Pancreas (tissue), 10 donors: ENCODE data around the gene EDDM13. TPM values are rescaled to one million over a fixed set of nuclear protein-coding genes. Genes with fewer than 3 reads are reported as not detected.

Source experiments
- ATAC-seq, 4 donors: fragments of 200-7000 bp; cut with Tn5 transposase; one replicate each; pipeline versions ENCODE4 v1.8.0 to v1.9.1; 2020; ENCODE audit warnings: mild to moderate bottlenecking in 4 of 4, moderate library complexity in 4 of 4
- DNase-seq, 6 donors: peaks; one replicate each; pipeline ENCODE4 v3.0.0-alpha.2; 2020
- FAIRE-seq: peaks from 2 replicates; lab custom pipeline; 2012; peaks lifted over from hg19 to GRCh38; lab: Jason Lieb, UNC
- H3K27ac ChIP-seq, 4 donors: fragments of 200-600 bp; sonication (generic); 1 replicate in 3 of 4; 2 replicates in 1 of 4; pipeline versions ENCODE4 v1.5.0 to v1.8.0; 2020
- H3K27me3 ChIP-seq, 4 donors: fragments of 200-600 bp; one replicate each; pipeline ENCODE4 v1.8.0; 2021
- H3K36me3 ChIP-seq, 3 donors: fragments of 200-600 bp; sonication (generic) in 1 of 3; one replicate each; pipeline versions ENCODE4 v1.5.0 to v1.8.0; 2020 to 2021
- H3K4me1 ChIP-seq, 3 donors: fragments of 200-600 bp; one replicate each; pipeline ENCODE4 v1.8.0; 2021
- H3K4me3 ChIP-seq, 4 donors: fragments of 200-600 bp; sonication (generic) in 2 of 4; one replicate each; pipeline versions ENCODE4 v1.5.0 to v1.8.0; 2020 to 2021
- H3K9me3 ChIP-seq, 4 donors: fragments of 200-600 bp; one replicate each; pipeline ENCODE4 v1.8.0; 2021
- WGBS, 2 donors: extraction: QIAGEN DNeasy Blood & Tissue Kit; methylation state at CpG; one replicate each; pipeline ENCODE4 v1.1.7; 2013; 5-methylcytosine and 5-hydroxymethylcytosine counted together
- intact Hi-C, 3 donors: fragments of 100-400 bp; cut with DNase I; formaldehyde crosslinking; loops; one replicate each; pipeline versions ENCODE4 v1.11.1 to v1.14.2; 2022
- polyA plus RNA-seq, 2 donors: library from polyadenylated mRNA; stranded (reverse); fragments of 200-250 nt; gene quantifications; one replicate each; pipeline ENCODE4 v1.2.3, GENCODE V29; 2013
- total RNA-seq, 6 donors: library from RNA; stranded (reverse); fragmentation: NEBNext Ultra II Directional in 4 of 6; extraction: Animal tissue kit (Norgen Biotek cat#: 25700) in 4 of 6; gene quantifications; one replicate each; pipeline versions ENCODE4 v1.2.1 to v1.2.4, GENCODE V29; 2021 to 2023
- TF ChIP-seq, protein P1 (sequence below), 4 donors: fragments of 200-600 bp; sonication (generic) in 3 of 4; IDR thresholded peaks; one replicate each; pipeline versions ENCODE4 v1.5.0 to v1.8.0; 2021; ENCODE audit warnings: antibody characterized with exemption in 4 of 4
- donor health status: healthy with polysubstance abuse.
- donor health status: DM: no; HTN: no; CAD: no; lungs with moderate emphysema.
- donor health status: DM: no; HTN: no; CAD: no.
- donor health status: control.
- donor health status: control.
- donor health status: Bipolar disorder and iron deficiency.
- donor health status: DM: yes; HTN: yes; CAD: no.
- donor health status: DM: no; HTN: no; CAD: no.
- donor health status: DM: no; HTN: no; CAD: no.
- donor health status: DM: yes; HTN: yes; CAD: no.

Gene EDDM13
- total and polyA plus RNA-seq, 8 donors: 0.49 TPM; not detected in 7

DNA sequence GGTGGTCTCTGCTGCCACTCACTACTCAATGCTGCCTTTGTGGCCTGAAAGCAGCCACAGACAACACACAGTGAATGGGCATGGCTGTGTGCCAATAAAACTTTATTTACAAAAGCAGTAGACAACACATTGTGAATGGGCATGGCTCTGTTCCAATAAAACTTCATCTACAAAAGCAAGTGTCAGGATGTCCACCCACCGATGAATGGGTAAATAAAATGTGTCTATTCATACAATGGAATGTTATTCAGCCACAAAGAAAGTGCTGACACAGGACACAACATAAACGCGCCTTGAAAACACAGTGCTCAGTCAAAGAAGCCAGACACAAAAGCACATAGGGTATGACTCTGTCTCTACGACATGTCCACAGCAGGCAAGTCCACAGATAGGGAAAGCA, 22.0 kb downstream of the EDDM13 start:
- intact Hi-C loops: no loop called here
- H3K27me3 ChIP-seq: no peaks in the 10 kb centered on the region
- DNase-seq: no peak
- no peak overlapping the region for H3K27ac ChIP-seq
- TF ChIP-seq, protein P1, sequence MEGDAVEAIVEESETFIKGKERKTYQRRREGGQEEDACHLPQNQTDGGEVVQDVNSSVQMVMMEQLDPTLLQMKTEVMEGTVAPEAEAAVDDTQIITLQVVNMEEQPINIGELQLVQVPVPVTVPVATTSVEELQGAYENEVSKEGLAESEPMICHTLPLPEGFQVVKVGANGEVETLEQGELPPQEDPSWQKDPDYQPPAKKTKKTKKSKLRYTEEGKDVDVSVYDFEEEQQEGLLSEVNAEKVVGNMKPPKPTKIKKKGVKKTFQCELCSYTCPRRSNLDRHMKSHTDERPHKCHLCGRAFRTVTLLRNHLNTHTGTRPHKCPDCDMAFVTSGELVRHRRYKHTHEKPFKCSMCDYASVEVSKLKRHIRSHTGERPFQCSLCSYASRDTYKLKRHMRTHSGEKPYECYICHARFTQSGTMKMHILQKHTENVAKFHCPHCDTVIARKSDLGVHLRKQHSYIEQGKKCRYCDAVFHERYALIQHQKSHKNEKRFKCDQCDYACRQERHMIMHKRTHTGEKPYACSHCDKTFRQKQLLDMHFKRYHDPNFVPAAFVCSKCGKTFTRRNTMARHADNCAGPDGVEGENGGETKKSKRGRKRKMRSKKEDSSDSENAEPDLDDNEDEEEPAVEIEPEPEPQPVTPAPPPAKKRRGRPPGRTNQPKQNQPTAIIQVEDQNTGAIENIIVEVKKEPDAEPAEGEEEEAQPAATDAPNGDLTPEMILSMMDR (IDR thresholded peaks at IDR 0.05): no peak
- FAIRE-seq: no peak
- no peak overlapping the region for H3K4me3 ChIP-seq
- 83 to 87% methylated on average over 4 of the region's 4 CpGs for WGBS, 2 donors
- H3K4me1 ChIP-seq: no peaks in the 10 kb centered on the region
- H3K36me3 ChIP-seq: no peaks in the 10 kb centered on the region
- no peak for ATAC-seq
- no peaks in the 10 kb centered on the region for H3K9me3 ChIP-seq

DNA sequence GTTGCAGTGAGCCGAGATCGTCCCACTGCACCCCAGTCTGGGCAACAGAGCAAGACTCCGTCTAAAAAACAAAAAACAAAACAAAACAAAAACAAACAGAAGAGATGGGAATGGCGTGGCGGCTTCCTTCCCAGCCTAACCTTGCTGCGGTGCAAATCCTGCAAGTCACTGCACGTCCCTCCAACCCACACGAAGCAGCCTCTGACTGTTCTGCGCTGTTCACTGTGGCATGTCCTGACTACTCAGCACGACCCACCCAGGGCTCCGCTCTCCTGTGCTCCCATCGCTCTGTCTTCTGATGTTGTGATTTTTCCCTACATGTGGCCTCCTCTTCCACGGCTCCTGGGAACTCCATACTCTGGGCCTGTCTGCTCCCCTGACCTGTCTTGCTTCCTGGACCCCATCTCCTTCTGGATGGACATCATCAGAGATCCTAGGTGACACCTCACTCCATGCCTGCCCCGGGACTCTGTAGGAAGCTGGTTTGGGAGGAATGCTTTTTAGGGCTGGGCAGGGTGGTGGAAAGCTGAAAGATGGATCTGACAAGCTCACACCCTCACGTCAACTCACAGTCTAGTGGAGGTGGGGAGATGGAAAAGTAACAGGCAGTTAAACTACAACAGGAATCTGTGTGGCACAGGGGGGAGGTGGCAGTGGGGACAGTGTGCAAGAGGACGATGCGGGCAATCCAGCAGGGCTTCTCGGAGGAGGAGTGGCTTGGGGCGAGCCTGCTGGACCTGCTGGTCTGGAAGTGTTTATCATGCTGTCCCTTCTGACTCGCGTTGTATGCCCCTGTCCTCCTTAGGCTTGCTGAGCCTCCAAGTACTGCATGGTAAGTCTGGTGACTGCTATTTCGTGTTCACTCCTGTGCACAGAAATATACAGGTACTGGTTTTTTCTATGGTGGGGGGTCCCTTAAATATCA, 23.2 kb downstream of the EDDM13 start:
- Histone ChIP-seq H3K4me3 (no peak overlapping the region), H3K36me3 (no peaks in the 10 kb centered on the region), H3K4me1 (no peaks in the 10 kb centered on the region), H3K27me3 (no peaks in the 10 kb centered on the region), H3K27ac (no peak overlapping the region), H3K9me3 (no peaks in the 10 kb centered on the region)
- FAIRE-seq (no peak), DNase-seq (no peak), ATAC-seq (peak in 1 of 4 donors; percentile 44)
- intact Hi-C loops: no loop called here
- TF ChIP-seq, protein P1 (IDR thresholded peaks at IDR 0.05): no peak
- 94 to 96% methylated on average over 21 to 22 of the region's 22 CpGs for WGBS, 2 donors

DNA sequence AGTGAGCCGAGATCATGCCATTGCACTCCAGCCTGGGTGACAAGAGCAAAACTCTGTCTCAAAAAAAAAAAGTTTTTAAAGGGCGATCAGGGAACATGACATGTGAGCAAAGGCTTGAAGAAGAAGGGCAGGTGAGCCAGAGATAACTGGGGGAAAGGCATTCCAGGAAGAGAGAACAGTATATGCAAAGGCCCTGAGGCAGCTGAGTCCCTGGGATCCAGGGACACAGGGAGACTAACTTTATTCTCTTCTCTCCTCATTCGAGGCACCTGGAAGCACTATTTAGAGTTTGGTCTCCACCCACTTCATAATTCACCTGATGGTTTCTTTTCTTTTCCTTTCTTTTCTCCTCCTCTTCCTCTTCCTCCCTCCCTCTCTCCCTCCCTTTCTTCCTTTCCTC, 24.5 kb downstream of the EDDM13 start:
- FAIRE-seq (no peak), ATAC-seq (no peak), DNase-seq (no peak)
- Histone ChIP-seq H3K4me3 (no peak overlapping the region), H3K27ac (no peak overlapping the region), H3K27me3 (no peaks in the 10 kb centered on the region), H3K36me3 (no peaks in the 10 kb centered on the region), H3K4me1 (no peaks in the 10 kb centered on the region), H3K9me3 (no peaks in the 10 kb centered on the region)
- intact Hi-C loops: no loop called here
- 85 to 89% methylated on average over 3 of the region's 3 CpGs for WGBS, 2 donors
- TF ChIP-seq, protein P1 (IDR thresholded peaks at IDR 0.05): no peak

DNA sequence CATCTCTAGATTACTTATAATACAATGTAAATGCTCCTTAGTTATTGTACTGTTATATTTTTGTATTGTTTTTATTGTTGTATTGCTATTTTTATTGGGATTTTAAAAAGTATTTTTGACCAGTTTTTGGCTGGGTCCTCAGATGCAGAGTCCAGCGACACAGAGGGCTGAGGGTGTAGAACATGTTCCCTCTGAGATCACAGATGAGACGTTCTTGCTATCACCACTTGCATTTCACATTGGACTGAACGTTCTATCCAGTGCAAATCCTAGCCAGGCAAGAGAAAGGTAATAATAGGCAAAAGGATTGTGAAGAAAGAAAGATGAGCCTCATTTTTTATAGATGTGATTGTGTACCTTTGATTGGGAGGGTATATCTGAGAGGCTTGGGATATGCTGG, 27.1 kb downstream of the EDDM13 start:
- no peak for DNase-seq
- FAIRE-seq: no peak
- Histone ChIP-seq H3K4me3 (no peak overlapping the region), H3K27ac (no peak overlapping the region), H3K4me1 (no peaks in the 10 kb centered on the region), H3K27me3 (no peaks in the 10 kb centered on the region), H3K9me3 (no peaks in the 10 kb centered on the region), H3K36me3 (no peaks in the 10 kb centered on the region)
- TF ChIP-seq, protein P1 (IDR thresholded peaks at IDR 0.05): no peak
- WGBS, 2 donors: 68 to 73% methylated on average over 3 of the region's 3 CpGs
- no peak for ATAC-seq
- intact Hi-C loops: no loop called here

- Histone ChIP-seq H3K36me3 (peaks cover 0 to 8% (median 0%) of the 10 kb centered on the region in 3 donors), H3K27ac (no peak overlapping the region), H3K27me3 (no peaks in the 10 kb centered on the region), H3K4me1 (no peaks in the 10 kb centered on the region), H3K4me3 (no peak overlapping the region), H3K9me3 (no peaks in the 10 kb centered on the region)
- FAIRE-seq (no peak), DNase-seq (no peak), ATAC-seq (no peak)
- intact Hi-C loops: no loop called here
- TF ChIP-seq, protein P1 (IDR thresholded peaks at IDR 0.05): no peak
- WGBS, 2 donors: 86 to 91% methylated on average over 5 of the region's 5 CpGs
These were observed 28.6 kb downstream of the EDDM13 start for GRCh38 chr19:56301155-56301554.
